K562 (cell line): ENCODE data around the gene ADRB1. TPM values are rescaled to one million over a fixed set of nuclear protein-coding genes. Genes with fewer than 3 reads are reported as not detected.

Experiments used
- ATAC-seq: fragments of 200-7000 bp; cut with Tn5 transposase; 3 replicates; pipeline ENCODE4 v1.9.1; 2020; ENCODE audit warnings: moderate library complexity
- BruUV-seq: library from RNA; stranded (reverse); fragments of 400-500 nt; replicated peaks from 2 replicates; lab custom pipeline; 2021; lab: Mats Ljungman, UMichigan
- CTCF ChIA-PET: fragments of 300-600 bp; formaldehyde crosslinking; extraction: SDS; loops from one replicate; lab custom pipeline; 2021; ENCODE audit warnings: low intra/inter-chr PET ratio; lab: Yijun Ruan, JAX
- POLR2A ChIA-PET: fragments of 300-600, 350-650 bp; sonication (Branson Sonifier 250); formaldehyde crosslinking; extraction: SDS; loops from one replicate; lab custom pipeline; 2021; ENCODE audit warnings: antibody characterized with exemption, inconsistent platforms; lab: Yijun Ruan, JAX
- DNase-seq, 4 experiments: peaks; one replicate each; pipeline versions ENCODE4 v3.0.0 to v3.0.0-alpha.2; 2011 to 2018; ENCODE audit warnings: low spot score in 3 of 4, mixed read lengths in 3 of 4; ENCODE audit errors: extremely low read depth in 1 of 4
- FAIRE-seq: peaks from 2 replicates; lab custom pipeline; 2011; peaks lifted over from hg19 to GRCh38; lab: Jason Lieb, UNC
- H2AFZ ChIP-seq: 2 replicates; pipeline ENCODE4 v1.6.0; 2011; ENCODE audit warnings: low read depth, low read length, control low read depth, inconsistent platforms
- H3K27ac ChIP-seq: fragments of 200-600 bp; 3 replicates; pipeline ENCODE4 v1.8.0; 2011; ENCODE audit warnings: low read depth, mild to moderate bottlenecking, control low read depth, inconsistent platforms, low read length, moderate library complexity, mixed read lengths; ENCODE audit errors: extremely low read depth
- H3K27me3 ChIP-seq, 2 experiments: fragments of 300-600 bp in 1 of 2; 2 replicates in 1 of 2; 3 replicates in 1 of 2; pipeline versions ENCODE4 v1.6.0 to v1.8.0; 2011; ENCODE audit warnings: inconsistent platforms in 2 of 2, low read length in 2 of 2, mild to moderate bottlenecking in 1 of 2, mixed read lengths in 1 of 2, moderate library complexity in 1 of 2; ENCODE audit not compliant: control insufficient read depth in 2 of 2, insufficient read depth in 2 of 2
- H3K36me3 ChIP-seq: fragments of 300-600 bp; 3 replicates; pipeline ENCODE4 v1.8.0; 2011; ENCODE audit warnings: mild to moderate bottlenecking, low read length, inconsistent platforms; ENCODE audit not compliant: control insufficient read depth, insufficient read depth
- H3K4me1 ChIP-seq, 2 experiments: fragments of 200-600 bp in 1 of 2; replicated peaks in 1 of 2; 2 replicates in 1 of 2; 3 replicates in 1 of 2; pipeline versions ENCODE4 v1.5.1 to v1.8.0; 2011; ENCODE audit warnings: inconsistent platforms in 2 of 2, low read length in 2 of 2, mild to moderate bottlenecking in 1 of 2, mixed read lengths in 1 of 2, moderate library complexity in 1 of 2; ENCODE audit not compliant: control insufficient read depth in 2 of 2, insufficient read depth in 2 of 2
- H3K4me2 ChIP-seq: 2 replicates; pipeline ENCODE4 v1.6.1; 2011; ENCODE audit warnings: low read length, control low read depth, inconsistent platforms, mixed read lengths; ENCODE audit not compliant: insufficient read depth
- H3K4me3 ChIP-seq: fragments of 200-600 bp; sonication (generic), shearing (Covaris generic); 2 replicates; pipeline ENCODE4 v1.5.1; 2016; ENCODE audit warnings: control low read depth, inconsistent platforms
- H3K79me2 ChIP-seq: fragments of 200-600 bp; 3 replicates; pipeline ENCODE4 v1.8.0; 2011; ENCODE audit warnings: low read length, inconsistent platforms; ENCODE audit not compliant: control insufficient read depth, insufficient read depth
- H3K9ac ChIP-seq, 2 experiments: 2 replicates each; pipeline versions ENCODE4 v1.6.0 to v1.6.1; 2011; ENCODE audit warnings: low read depth in 2 of 2, low read length in 2 of 2, control low read depth in 1 of 2, inconsistent platforms in 1 of 2, mild to moderate bottlenecking in 1 of 2, mixed read lengths in 1 of 2; ENCODE audit not compliant: insufficient read depth in 1 of 2
- H3K9me1 ChIP-seq: one replicate; pipeline ENCODE4 v1.6.0; 2011; ENCODE audit warnings: inconsistent platforms, mild to moderate bottlenecking, low read length, moderate library complexity; ENCODE audit not compliant: control insufficient read depth, insufficient read depth
- H3K9me3 ChIP-seq: replicated peaks from 2 replicates; pipeline ENCODE4 v1.5.1; 2011; ENCODE audit warnings: low read depth, low read length, inconsistent platforms; ENCODE audit not compliant: control insufficient read depth, insufficient read depth
- H4K20me1 ChIP-seq: replicated peaks from 2 replicates; pipeline ENCODE4 v1.6.1; 2011; ENCODE audit warnings: low read length, inconsistent platforms, mixed read lengths; ENCODE audit not compliant: control insufficient read depth, insufficient read depth
- GMEB1 ChIP-seq: fragments of 250-450 bp; sonication (Bioruptor Pico); IDR thresholded peaks from 2 replicates; pipeline ENCODE4 v1.4.0; 2020; ENCODE audit warnings: mild to moderate bottlenecking
- MEF2D ChIP-seq: conservative IDR thresholded peaks from 2 replicates; pipeline ENCODE4 v1.6.1; 2016; ENCODE audit warnings: low read depth, missing genetic modification characterization, missing compliant biosample characterization
- MTA1 ChIP-seq: fragments of 450-650 bp; IDR thresholded peaks from 2 replicates; pipeline ENCODE4 v1.6.1; 2017; ENCODE audit warnings: borderline replicate concordance
- WGBS: fragments of 100-300 bp; shearing (Covaris generic); methylation state at CpG from one replicate; pipeline ENCODE4 v1.1.6; 2016; ENCODE audit warnings: low coverage, mixed read lengths; ENCODE audit not compliant: insufficient coverage; ENCODE audit errors: missing lambda C conversion rate; 5-methylcytosine and 5-hydroxymethylcytosine counted together
- in situ Hi-C: fragments of 300-500 bp; cut with MboI; formaldehyde crosslinking; loops from 4 replicates; pipeline ENCODE4 v1.15.0; 2018; ENCODE audit warnings: inconsistent platforms, mixed read lengths
- intact Hi-C: fragments of 100-400 bp; cut with micrococcal nuclease; formaldehyde crosslinking; loops from 2 replicates; pipeline ENCODE4 v1.14.2; 2022
- polyA plus RNA-seq, 8 experiments: library from polyadenylated mRNA; depleted of rRNA in 4 of 8; stranded (reverse) in 5 of 8; unstranded in 3 of 8; fragments of >200 nt; fragmentation: Nextera tagmentation in 2 of 8; fragmentation: Illumina TruSeq in 1 of 8; extraction: Ambion mirVana in 2 of 8; extraction: Trizol in 1 of 8; gene quantifications; 2 replicates each; pipeline versions ENCODE4 v1.2.1 to v1.2.3, GENCODE V29; 2011 to 2014; ENCODE audit warnings: inconsistent platforms in 1 of 8, missing spikeins in 1 of 8
- total RNA-seq, 7 experiments: library from RNA; depleted of rRNA in 6 of 7; stranded (reverse); fragments of >200 nt in 6 of 7; fragmentation: Illumina TruSeq in 2 of 7; extraction: Trizol in 2 of 7; gene quantifications; 2 replicates each; pipeline versions ENCODE4 v1.2.1 to v1.2.3, GENCODE V29; 2011 to 2021; ENCODE audit warnings: low replicate concordance in 1 of 7
- TF ChIP-seq, protein P1 (sequence below): fragments of 150-350 bp; conservative IDR thresholded peaks from 2 replicates; pipeline ENCODE4 v1.6.1; 2014; ENCODE audit warnings: low read length

Gene ADRB1
- total and polyA plus RNA-seq, 9 of the 15 experiments (the other 6 are each of a cell fraction or from before 2014, with no cell fraction given), result 0.07 to 0.11 (median 0.09) TPM; not detected in 6

GRCh38 chr10:114010316-114010715, 33.4 kb upstream of the ADRB1 start:
- Histone ChIP-seq H3K4me1 (no peaks in the 10 kb centered on the region), H4K20me1 (no peaks in the 10 kb centered on the region), H3K4me2 (no peak overlapping the region), H3K9me3 (no peaks in the 10 kb centered on the region), H3K4me3 (no peak overlapping the region), H2AFZ (no peak overlapping the region), H3K9me1 (no peaks in the 10 kb centered on the region), H3K36me3 (no peaks in the 10 kb centered on the region), H3K79me2 (no peaks in the 10 kb centered on the region), H3K27ac (no peak overlapping the region), H3K27me3 (peaks cover 0 to 11% of the 10 kb centered on the region in 2 experiments; a peak in 1 of 5 replicates), H3K9ac (no peak overlapping the region)
- DNase-seq (no peak), ATAC-seq (no peak), FAIRE-seq (no peak)
- WGBS, result 22% methylated on average over 2 of the region's 2 CpGs
- TF ChIP-seq MTA1 (no peak), GMEB1 (CRISPR knock-in tag) (no peak), MEF2D (tag) (no peak)
- TF ChIP-seq, protein P1, sequence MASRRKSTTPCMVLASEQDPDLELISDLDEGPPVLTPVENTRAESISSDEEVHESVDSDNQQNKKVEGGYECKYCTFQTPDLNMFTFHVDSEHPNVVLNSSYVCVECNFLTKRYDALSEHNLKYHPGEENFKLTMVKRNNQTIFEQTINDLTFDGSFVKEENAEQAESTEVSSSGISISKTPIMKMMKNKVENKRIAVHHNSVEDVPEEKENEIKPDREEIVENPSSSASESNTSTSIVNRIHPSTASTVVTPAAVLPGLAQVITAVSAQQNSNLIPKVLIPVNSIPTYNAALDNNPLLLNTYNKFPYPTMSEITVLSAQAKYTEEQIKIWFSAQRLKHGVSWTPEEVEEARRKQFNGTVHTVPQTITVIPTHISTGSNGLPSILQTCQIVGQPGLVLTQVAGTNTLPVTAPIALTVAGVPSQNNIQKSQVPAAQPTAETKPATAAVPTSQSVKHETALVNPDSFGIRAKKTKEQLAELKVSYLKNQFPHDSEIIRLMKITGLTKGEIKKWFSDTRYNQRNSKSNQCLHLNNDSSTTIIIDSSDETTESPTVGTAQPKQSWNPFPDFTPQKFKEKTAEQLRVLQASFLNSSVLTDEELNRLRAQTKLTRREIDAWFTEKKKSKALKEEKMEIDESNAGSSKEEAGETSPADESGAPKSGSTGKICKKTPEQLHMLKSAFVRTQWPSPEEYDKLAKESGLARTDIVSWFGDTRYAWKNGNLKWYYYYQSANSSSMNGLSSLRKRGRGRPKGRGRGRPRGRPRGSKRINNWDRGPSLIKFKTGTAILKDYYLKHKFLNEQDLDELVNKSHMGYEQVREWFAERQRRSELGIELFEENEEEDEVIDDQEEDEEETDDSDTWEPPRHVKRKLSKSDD, result no peak
- in situ Hi-C loops, result no loop called here
- intact Hi-C loops, result no loop called here
- BruUV-seq, result no TSS peak
- ChIA-PET CTCF (no interaction called here), POLR2A (no interaction called here)
